HG02623 (cell line): ENCODE results near the gene S100A14.
"Not testable (repeated sequence)": the region's sequence is repeated elsewhere in the genome, so short reads cannot be mapped to it uniquely, and the experiment has no call there.

Experiments
- ATAC-seq: cut with Tn5 transposase; IDR thresholded peaks from one replicate; pipeline ENCODE4 v1.9.1; 2021; ENCODE audit warnings: moderate library complexity; ENCODE audit not compliant: unreplicated experiment

S100A14 gene

DNA sequence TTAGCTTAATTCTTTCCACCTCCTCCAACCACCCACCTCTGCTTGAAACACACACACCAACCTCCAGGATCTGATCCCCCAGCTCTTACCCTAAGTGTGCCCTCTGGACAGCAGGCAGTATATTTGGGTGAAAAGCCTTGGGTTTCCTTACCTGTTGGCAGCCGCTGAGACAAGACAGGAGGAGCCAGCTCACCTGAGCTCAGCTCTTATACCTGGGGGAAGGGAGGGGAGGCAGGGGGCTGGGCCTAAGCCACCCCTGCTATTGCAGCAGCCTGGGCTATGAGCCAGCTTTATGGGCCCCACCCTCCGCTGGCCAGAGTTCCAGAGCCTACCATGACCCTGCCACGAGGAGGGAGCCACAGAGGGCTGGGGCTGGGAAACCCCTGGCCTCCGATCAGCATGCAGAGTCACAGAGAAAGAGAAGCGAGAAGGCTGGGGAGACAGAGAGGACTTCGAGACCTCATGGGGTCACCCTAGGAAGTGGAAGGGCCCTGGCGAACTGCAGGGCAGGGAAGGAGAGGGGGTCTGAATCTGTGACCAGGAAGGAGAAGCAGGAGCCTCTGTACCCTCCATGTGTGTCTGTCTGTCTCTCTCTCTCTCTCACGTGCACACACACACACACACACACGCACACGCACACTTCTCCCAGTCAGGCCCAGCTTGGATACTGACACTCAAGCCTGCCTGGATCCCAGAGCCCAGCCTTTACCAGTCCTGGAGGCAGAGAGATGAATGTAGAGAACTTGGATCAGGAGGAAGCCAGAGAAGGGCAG is at the start of gene S100A14:
S100A14 (minus strand) TSS at position 182 of the 773 bp plus-strand sequence. CDS start 467 bp downstream, outside the sequence.
- no peak for ATAC-seq

DNA sequence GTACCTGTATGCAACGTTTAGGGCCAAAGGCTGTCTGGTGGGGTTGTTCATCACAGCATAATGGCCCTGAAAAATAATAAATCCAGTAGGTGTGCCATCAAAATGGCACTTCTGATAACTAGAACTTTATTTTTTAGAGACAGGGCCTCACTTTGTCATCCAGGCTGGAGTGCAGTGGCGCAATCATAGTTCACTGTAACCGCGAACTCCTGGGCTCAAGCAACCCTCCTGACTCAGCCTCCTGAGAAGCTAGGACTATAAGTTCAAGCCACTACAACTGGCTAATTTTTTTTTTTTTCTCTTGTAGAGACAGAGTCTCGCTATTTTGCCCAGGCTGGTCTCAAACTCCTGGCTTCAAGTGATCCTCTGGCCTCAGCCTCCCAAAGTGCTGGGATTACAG is 47.1 kb upstream of the S100A14 start:
- ATAC-seq = no peak

DNA sequence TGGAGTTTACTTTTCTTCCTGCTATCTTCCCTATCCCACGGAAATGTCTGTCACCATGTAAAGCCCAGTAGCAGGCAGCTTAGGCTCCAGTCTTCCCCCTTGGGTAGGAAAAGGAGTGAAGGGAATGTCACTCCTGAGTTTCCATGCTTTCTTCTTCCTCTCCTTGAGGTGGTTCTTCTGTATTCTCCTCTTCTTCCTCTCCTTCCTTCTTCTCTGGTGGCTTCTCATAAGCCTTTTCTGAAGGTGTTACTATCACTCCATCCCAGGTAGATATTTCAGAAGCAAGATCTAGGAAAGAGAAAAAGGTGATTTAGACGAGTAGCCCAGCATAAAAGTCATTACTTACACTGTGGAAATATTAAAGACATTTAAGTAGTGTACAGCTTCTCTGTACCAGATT is 46.1 kb upstream of the S100A14 start:
- ATAC-seq = no peak

DNA sequence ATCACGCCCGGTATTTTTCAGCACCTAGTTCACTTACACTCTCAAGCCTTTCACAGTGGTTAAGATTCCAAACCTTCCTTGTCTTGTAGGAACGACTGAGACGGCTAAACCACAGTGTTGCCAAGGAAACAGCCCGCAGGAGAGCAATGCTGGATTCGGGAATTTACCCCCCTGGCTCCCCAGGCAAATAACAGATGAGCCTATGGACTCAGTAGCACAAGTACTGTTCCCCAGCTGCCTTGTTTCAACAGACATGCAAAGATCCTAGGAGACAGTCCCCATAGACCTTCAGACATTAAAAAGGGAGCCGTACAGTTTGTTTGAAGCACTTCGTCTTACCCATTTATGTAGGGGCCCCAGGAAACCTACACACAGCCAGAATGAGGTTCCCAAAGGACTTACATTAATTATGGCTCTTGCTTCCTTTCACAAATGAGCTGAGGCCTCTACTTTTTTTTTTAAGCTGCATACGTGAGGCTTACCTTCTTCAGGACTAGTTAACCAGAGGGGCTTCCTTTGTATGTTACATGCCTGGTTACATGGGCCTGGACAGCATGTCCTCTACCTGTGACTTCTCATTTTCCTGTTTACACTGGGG is 45.1 kb upstream of the S100A14 start:
- ATAC-seq = no peak

DNA sequence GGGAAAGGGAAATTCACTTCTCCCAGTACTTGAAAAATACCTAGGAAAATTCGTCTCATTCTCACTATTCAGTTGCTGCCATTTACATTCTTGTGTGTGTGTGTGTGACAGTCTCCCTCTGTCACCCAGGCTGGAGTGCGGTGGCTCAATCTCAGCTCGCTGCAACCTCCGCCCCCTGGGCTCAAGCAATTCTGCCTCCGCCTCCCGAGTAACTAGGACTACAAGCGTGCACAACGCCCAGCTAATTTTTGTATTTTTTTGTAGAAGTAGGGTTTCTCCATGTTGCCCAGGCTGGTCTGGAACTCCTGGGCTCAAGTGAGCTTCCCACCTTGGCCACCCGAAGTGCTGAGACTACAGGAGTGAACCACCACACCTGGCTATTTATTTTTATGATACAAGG is 43.5 kb upstream of the S100A14 start:
- ATAC-seq = no peak

DNA sequence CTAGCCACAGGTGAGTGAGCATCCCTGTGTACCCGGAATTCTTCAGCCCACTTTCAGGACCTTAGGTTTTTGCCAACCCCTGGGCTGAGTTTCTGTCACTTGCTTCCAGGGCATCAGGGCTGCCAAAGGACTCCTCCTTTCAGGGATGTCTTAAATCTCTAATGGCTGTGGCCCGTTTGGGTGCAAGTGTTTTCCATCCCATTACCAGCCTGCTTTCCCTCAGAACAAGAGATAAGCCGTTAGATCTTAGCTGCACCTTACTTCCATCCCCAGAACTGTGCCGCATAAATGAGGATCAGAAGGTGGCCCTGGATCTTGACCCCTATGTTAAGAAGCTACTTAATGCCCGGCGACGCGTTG is 43.0 kb upstream of the S100A14 start:
- ATAC-seq = no peak

DNA sequence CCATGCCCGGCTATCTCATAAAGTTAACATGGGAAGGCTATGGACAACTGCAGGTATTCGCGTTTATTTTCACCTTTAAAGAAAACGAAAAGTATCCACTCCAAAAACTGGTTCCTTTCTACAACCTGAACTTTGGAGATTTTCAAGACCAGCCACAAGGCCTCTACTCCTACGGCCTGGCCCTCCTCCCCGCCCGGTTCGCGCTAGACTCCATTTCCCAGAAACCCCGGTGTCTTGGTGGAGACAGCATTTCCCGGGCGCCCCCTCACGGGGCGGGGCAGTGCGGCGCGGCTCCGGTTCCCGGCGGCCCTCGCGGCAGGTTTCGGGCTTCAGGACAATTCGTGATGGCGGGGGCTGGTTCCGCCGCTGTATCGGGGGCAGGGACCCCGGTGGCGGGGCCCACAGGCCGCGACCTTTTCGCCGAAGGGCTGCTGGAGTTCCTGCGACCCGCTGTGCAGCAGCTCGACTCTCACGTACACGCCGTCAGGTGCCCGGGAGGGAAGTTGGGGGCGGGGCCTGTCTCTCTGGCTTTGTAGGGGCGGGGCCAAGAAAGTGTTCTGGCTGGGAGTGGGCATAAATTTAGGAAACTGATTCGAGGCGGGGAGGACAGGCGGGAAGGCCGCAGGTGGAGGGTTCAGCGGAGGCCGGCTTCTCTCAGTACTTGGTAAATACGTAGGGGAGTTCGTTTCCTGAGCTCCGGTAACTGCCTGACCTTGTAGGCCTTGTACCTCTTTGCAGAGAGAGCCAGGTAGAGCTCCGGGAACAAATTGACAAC is 42.5 kb upstream of the S100A14 start, which contains the start of gene SNAPIN:
SNAPIN (plus strand) TSS at position 304 of the 775 bp plus-strand sequence; CDS start at position 345, 41 bp downstream.
- peak; percentile 94 for ATAC-seq

DNA sequence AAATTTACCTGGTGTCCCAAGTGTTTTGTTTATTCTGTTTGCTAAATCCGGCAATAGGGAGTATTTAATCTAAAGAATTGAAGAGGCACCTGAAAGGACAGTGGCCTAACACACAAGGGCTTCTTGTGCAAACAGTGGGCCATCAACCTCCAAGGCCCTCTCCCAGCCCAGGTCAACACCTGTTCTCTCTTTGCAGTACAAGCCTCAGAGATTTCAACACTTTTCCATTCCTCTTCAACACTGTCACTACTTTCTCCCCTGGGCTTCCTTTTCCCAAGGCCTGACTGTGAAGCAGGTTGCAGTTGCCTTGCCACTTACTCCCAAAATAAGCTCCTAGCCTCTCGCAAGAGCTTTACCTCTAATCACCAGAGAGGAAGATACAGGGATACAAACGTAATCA is 39.2 kb upstream of the S100A14 start:
- ATAC-seq = no peak

DNA sequence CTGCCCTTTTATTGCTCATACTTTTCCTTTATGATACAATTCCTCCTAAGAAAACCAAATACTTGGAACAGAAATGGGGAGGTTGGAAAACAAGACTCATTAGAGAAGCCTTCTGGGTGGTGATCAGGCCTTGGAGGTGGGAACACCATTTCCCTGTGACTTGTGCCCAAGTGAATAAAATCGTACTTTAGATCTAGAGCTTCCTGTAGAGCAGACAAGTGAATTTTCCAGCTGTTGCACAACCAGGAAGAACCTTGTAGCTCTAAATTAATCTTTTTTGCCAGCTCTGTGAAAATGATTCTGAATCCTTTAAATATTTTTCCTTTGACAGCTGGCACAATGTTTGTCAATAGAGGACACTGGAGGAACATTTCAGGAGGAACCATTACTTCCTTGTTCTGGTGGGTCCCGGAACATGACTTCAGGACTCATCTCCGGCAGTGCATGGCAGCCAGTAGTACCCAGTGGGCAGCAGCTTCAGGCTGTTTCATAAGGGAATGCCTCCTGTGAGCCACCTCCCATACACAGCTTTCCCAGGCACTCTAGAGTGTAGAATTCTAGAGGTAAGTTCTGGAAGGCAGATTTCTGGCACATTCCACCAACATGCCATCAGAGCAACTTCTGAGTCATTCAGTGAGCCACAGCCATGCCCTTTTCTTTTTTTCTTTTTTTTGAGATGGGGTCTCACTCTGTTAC is 36.8 kb upstream of the S100A14 start:
- ATAC-seq = no peak

DNA sequence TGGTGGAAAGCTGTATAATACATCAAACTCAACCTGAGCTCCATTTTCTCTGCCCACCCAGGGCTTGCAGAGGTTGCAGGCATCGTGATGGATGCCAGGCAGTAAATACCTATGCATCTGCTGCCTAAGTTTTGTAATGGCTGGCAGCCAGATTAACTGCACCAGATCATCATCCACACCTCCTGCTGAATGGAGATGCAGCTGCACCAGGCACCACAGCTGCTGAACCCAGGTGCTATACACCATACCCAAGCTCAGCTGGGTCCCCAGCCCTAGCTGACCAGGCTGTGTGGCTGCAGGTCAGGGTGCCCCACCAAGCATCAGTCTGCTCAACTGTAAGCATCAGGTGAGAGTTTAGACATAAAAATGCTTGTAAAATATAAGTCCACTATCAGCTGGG is 35.6 kb upstream of the S100A14 start:
- no peak for ATAC-seq

DNA sequence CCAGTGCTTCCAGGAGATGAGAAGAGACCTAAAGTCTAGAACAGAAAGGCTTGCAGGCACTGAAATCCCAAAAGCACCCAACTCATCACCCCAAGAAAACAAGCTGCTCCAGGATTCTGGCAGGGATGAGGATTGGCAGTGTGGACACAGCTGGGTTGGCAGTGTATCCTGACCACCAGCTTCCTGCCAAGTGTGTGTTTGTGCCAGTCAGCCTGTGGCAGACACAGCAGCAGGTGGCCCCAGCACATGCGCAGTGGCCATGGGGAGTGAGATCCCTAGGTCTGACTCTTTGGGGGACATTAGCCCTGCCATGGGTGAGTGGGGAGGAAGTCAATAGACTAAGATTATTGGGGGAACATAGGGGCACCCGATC is 33.7 kb upstream of the S100A14 start:
- ATAC-seq = no peak

DNA sequence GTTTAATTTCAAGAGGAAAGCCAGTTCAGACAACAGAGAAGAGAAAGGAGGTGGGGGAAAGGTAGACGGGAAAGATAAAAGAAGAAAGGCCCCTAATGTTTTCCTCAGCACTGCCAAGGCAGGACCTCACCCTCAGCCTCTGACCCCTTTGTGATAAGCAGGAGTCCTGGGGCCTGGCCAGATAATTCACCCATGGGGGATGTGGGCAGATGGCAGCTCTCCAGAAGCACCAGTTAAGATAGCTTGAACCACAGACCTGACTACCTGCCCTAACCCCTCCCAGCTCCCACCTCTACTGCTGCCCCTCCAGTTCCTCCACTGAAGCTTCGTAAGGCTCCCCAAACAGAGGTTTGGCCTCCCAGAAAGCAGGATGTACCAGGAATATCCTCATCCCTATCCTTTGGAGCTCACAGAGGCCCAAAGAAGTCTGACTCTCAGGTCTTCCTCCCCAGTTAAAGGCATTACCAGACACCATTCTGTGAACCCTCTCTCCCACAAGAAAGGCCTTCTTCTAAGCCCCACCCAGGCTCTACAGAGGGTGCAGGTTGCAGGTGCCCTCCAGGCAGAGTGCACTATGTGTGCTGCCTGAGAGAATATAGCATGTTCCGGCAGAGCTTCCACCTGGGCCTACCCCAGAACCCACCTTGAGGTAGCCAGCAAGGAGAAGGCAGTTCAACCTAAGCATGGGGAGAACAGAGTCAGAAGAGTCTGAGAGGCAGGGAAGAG is 33.2 kb upstream of the S100A14 start:
- no peak for ATAC-seq

DNA sequence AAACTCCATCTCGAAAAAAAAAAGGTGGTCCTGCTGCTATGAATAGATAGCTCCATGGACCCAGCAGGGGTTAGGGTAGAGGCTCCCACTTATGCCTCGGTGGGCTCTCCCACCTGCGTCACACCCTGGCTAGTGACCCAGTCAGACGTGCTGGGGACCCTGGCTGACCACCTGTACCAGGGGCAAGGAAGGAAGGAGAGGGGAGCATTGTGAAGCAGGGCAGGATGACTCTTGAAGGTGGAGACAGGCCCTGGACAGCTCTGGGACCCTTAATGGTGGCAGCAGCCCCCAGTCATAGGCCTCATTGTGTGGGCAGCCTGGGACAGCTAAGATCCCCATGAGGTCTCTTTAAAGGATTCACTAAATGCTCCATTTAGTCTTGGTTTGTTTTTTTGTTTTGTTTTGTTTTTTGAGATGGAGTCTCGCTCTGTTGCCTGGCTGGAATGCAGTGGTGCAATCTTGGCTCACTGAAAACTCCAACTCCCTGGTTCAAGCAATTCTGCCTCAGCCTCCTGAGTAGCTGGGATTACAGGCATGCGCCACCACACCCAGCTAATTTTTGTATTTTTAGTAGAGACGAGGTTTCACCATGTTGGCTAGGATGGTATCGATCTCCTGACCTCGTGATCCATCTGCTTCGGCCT is 32.0 kb upstream of the S100A14 start:
- no peak for ATAC-seq

DNA sequence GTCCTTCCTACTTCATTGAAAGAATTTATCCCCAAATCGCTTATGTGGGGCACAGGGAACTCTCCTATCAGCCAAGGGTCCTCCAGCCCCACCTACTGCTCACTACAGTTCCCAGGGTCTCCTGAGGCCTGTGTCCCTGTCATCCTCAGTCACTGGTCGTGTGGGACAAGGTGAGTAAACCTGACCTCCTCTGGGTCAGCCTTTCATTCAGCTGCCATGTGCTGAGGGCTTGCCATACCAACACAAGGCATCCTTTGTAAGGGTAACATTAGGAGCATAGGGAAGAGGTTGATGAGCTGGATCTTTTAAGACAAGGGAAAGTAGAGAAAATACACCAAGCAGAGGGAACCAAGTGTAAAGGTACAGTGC is 31.2 kb upstream of the S100A14 start:
- no peak for ATAC-seq

DNA sequence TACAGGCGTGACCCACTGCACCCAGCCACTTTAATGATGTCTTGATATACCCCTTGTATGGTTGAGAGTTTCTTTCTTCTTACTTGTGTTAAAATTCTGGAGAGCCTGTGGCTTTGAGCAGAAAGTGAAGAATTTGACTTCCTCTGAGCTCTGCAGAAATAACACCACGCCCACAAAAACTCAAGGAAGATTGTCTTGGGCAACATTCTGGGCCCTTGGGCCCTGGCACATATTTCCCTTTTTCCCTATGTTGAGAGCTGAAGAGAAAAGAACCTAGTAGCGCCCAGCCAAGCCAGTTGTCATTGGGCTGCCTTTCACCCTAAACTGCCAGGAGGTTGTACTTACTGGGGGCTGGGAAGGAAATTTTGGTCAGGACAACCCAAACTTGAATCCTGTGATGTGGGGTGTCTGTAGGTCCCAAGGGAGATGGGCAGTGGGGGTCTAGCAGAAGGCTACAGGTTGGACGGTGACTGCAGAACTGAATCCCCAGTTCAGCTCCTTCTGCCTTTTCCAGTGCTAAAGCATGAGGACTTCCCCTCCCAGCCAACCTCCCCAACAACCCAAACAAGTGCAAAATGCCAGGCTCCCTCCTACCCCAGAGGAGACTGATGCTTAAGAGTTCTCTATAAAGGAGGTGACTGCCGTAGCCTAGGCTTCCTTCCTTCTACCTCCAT is 30.7 kb upstream of the S100A14 start:
- ATAC-seq = no peak

DNA sequence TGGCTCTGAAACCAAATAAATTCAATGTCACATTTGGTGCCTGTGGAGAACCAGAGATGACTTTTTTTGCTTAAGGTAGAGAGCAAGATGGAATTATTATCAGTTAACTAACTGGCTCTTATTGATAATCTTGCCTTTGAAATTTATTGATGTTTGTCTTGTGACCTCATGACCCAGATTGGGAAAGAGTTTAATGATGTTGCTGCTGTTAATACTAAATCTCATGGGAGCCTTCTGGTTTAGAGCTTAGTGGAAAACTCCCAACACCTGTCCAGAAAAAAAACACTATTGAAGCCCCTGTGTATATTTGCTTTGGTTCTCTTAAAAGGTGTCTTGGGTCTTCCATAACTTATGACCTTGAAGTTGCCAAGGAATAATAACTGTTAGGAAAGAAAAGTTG is 27.7 kb upstream of the S100A14 start:
- no peak for ATAC-seq

DNA sequence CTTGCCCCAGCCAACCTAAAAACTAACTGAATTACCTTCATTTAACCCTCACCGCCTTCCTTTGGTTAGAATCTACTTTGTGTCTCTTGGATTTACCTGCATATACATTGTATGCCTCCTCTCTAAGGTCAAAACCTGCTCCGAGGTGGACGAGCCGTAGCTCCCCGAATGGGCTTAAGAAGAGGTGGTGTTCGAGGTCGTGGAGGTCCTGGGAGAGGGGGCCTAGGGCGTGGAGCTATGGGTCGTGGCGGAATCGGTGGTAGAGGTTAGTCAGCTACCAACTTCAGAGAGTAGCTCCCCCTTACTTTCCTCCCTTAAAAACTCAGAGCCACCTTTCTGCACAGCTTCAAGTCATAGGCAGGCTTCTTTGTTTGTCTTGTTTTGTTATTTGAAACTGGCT is 27.0 kb upstream of the S100A14 start:
- no peak for ATAC-seq

DNA sequence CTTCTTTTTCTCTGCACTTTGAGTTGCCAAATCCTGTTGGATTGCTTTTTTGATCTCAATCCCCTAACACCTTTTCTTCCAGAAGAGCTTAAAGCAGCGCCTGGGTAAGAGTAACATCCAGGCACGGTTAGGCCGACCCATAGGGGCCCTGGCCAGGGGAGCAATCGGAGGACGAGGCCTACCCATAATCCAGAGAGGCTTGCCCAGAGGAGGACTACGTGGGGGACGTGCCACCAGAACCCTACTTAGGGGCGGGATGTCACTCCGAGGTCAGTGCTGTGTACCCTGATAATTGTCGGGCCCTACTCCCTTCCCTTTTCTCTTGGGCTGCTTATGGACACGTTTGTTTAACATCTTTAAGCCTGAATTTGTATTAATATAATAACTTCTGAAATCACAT is 26.0 kb upstream of the S100A14 start:
- ATAC-seq = no peak

DNA sequence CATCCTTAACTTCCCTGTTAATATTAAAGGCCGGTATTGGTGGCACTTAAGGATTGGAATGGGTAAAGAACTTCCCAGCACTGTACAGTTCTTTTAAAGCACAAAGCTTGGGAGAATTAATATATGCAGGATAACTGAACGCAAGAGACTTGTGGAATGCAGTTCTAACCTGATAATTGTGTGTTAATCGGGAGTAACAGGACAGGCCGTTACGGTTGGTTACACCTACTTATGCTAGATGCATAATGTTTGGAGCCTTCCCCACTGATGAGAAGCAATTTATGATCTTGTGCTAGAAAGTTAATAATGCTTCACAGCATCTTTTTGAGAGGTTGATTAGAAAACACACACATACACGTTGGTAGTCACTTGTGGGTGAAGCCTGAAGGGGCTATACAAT is 24.7 kb upstream of the S100A14 start:
- no peak for ATAC-seq

DNA sequence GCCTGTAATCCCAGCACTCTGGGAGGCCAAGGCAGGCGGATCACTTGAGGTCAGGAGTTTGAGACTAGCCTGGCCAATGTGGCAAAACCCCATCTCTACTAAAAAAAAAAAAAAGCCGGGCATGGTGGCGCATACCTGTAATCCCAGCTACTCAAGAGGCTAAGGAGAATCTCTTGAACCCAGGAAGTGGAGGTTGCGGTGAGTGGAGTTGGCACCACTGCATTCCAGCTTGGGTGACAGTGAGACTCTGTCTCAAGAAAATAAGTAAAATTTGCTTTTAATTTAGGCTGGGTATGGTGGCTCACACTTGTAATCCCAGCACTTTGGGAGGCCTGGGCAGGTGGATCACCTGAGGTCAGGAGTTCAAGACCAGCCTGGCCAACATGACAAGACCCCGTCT is 24.1 kb upstream of the S100A14 start:
- not testable (repeated sequence) for ATAC-seq
